HepG2 (cell line): ENCODE measurements around the gene MRI1. TPM values are rescaled to one million over a fixed set of nuclear protein-coding genes. Genes with fewer than 3 reads are reported as not detected.

Source experiments
- CCDC6 ChIP-seq: sonication (generic); formaldehyde crosslinking; IDR thresholded peaks from 2 replicates; pipeline ENCODE4 v1.8.1; 2022; ENCODE audit warnings: mild to moderate bottlenecking, missing genetic modification reagents, moderate library complexity
- HNRNPK ChIP-seq: fragments of 200-400 bp; formaldehyde crosslinking; IDR thresholded peaks from 2 replicates; pipeline ENCODE4 v1.6.1; 2018; ENCODE audit warnings: low read length, low read depth, moderate library complexity, mild to moderate bottlenecking; ENCODE audit not compliant: poor library complexity, severe bottlenecking
- ONECUT2 ChIP-seq: sonication (generic); formaldehyde crosslinking; IDR thresholded peaks from 2 replicates; pipeline ENCODE4 v1.4.0; 2020; ENCODE audit warnings: missing genetic modification reagents
- POGZ ChIP-seq: sonication (generic); formaldehyde crosslinking; IDR thresholded peaks from 2 replicates; pipeline ENCODE4 v1.4.0; 2020; ENCODE audit warnings: mild to moderate bottlenecking, missing genetic modification reagents
- PTBP1 ChIP-seq: fragments of 200-400 bp; formaldehyde crosslinking; IDR thresholded peaks from 2 replicates; pipeline ENCODE4 v1.6.1; 2018; ENCODE audit warnings: low read length, low read depth; ENCODE audit not compliant: poor library complexity, severe bottlenecking
- RCOR2 ChIP-seq: IDR thresholded peaks from 2 replicates; pipeline ENCODE4 v1.6.1; 2016; ENCODE audit warnings: missing biosample characterization, missing genetic modification reagents
- SAP130 ChIP-seq: IDR thresholded peaks from 2 replicates; pipeline ENCODE4 v1.6.1; 2016; ENCODE audit warnings: low read depth
- SP140L ChIP-seq: sonication (generic); formaldehyde crosslinking; IDR thresholded peaks from 2 replicates; pipeline ENCODE4 v1.4.0; 2020; ENCODE audit warnings: missing genetic modification reagents, borderline replicate concordance
- ZNF121 ChIP-seq: sonication (generic); formaldehyde crosslinking; IDR thresholded peaks from 2 replicates; pipeline ENCODE4 v1.5.0; 2020; ENCODE audit warnings: mild to moderate bottlenecking, missing genetic modification reagents
- ZNF30 ChIP-seq: sonication (generic); formaldehyde crosslinking; IDR thresholded peaks from 2 replicates; pipeline ENCODE4 v1.5.0; 2020; ENCODE audit warnings: mild to moderate bottlenecking, missing genetic modification reagents
- ZNF335 ChIP-seq: sonication (generic); formaldehyde crosslinking; IDR thresholded peaks from 2 replicates; pipeline ENCODE4 v1.4.0; 2020; ENCODE audit warnings: missing genetic modification reagents
- ZNF451 ChIP-seq: sonication (generic); formaldehyde crosslinking; IDR thresholded peaks from 2 replicates; pipeline ENCODE4 v1.5.0; 2020; ENCODE audit warnings: mild to moderate bottlenecking, missing genetic modification reagents
- ZNF557 ChIP-seq: sonication (generic); formaldehyde crosslinking; IDR thresholded peaks from 2 replicates; pipeline ENCODE4 v1.4.0; 2020; ENCODE audit warnings: missing genetic modification reagents
- ZNF772 ChIP-seq: sonication (generic); formaldehyde crosslinking; IDR thresholded peaks from 2 replicates; pipeline ENCODE4 v1.5.0; 2020; ENCODE audit warnings: mild to moderate bottlenecking, missing genetic modification reagents
- ZNF788 ChIP-seq: sonication (generic); formaldehyde crosslinking; IDR thresholded peaks from 2 replicates; pipeline ENCODE4 v1.5.0; 2020; ENCODE audit warnings: mild to moderate bottlenecking, missing genetic modification reagents, borderline replicate concordance
- ZNF878 ChIP-seq: sonication (generic); formaldehyde crosslinking; IDR thresholded peaks from 2 replicates; pipeline ENCODE4 v1.8.1; 2023; ENCODE audit warnings: mild to moderate bottlenecking, missing genetic modification reagents, moderate library complexity
- polyA plus RNA-seq, 8 experiments: library from polyadenylated mRNA; depleted of rRNA in 3 of 8; stranded (reverse) in 7 of 8; unstranded in 1 of 8; fragments of >200 nt; fragmentation: Illumina TruSeq in 4 of 8; extraction: Trizol in 4 of 8; gene quantifications; 2 replicates each; pipeline versions ENCODE4 v1.2.1 to v1.2.3, GENCODE V29; 2011 to 2016; ENCODE audit warnings: low read depth in 4 of 8, missing spikeins in 1 of 8, mixed read lengths in 1 of 8; ENCODE audit not compliant: insufficient read depth in 1 of 8
- total RNA-seq, 5 experiments: library from RNA; depleted of rRNA; stranded (reverse); fragments of >200 nt; fragmentation: Illumina TruSeq; extraction: Trizol; gene quantifications; 2 replicates each; pipeline ENCODE4 v1.2.3, GENCODE V29; 2016; ENCODE audit warnings: low read depth in 1 of 5
- TF ChIP-seq, protein P1 (sequence below): IDR thresholded peaks from 2 replicates; pipeline ENCODE4 v1.6.1; 2012; ENCODE audit warnings: low read length, improper control_type of control experiment
- TF ChIP-seq, protein P2 (sequence below): sonication (generic); formaldehyde crosslinking; IDR thresholded peaks from 2 replicates; pipeline ENCODE4 v1.5.1; 2020; ENCODE audit warnings: mild to moderate bottlenecking, missing genetic modification reagents, moderate library complexity
- TF ChIP-seq, protein P3 (sequence below): sonication (generic); formaldehyde crosslinking; IDR thresholded peaks from 2 replicates; pipeline ENCODE4 v1.5.0; 2020; ENCODE audit warnings: mild to moderate bottlenecking, missing genetic modification reagents

Gene MRI1
- total and polyA plus RNA-seq, 2 of the 13 experiments (the other 11 are each of a cell fraction or from before 2014, with no cell fraction given): 20.1 to 20.6 TPM

DNA sequence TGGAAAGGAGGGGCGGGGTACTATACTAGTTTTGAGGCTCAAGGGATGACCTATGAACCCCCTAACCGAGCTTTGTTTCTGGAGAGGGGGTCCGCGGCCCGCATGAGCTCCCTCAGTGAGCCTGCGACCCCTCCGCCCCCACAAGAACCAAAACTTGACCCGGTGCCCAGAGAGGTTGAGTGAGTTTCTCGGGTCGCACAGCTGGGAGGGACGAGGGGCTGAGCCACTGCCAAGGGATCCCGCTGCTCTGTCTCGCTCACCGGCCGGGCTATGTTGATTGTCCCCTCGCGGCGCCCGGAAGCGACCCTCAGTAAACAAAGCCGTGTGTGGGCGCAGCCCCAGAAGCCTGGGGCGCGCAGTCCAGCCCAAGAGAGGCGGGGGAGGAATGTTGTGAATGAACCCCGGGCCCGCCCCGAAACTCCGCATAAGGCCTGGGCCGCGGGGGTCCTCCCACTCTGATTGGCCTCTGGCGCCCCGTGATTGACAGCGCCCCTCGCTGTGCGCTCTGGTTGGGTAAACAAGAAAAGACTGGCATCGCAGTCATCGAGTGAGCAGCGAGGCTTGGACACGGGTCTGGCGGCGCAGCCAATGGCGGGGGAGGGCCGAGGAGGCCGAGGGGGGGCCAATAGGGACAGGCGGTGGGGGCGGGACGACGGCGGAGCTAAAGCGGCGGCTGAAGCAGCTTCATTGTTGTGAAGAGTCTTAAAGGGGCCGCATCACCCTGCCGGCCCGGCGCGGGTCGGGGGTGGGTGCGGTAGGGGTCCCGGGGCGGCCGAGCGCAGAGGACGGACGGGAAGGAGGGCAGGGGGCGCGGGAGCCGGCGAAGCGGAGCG is 30.7 kb downstream of the MRI1 start, which contains the start of gene ZSWIM4 (continued):
- TF ChIP-seq, protein P1, sequence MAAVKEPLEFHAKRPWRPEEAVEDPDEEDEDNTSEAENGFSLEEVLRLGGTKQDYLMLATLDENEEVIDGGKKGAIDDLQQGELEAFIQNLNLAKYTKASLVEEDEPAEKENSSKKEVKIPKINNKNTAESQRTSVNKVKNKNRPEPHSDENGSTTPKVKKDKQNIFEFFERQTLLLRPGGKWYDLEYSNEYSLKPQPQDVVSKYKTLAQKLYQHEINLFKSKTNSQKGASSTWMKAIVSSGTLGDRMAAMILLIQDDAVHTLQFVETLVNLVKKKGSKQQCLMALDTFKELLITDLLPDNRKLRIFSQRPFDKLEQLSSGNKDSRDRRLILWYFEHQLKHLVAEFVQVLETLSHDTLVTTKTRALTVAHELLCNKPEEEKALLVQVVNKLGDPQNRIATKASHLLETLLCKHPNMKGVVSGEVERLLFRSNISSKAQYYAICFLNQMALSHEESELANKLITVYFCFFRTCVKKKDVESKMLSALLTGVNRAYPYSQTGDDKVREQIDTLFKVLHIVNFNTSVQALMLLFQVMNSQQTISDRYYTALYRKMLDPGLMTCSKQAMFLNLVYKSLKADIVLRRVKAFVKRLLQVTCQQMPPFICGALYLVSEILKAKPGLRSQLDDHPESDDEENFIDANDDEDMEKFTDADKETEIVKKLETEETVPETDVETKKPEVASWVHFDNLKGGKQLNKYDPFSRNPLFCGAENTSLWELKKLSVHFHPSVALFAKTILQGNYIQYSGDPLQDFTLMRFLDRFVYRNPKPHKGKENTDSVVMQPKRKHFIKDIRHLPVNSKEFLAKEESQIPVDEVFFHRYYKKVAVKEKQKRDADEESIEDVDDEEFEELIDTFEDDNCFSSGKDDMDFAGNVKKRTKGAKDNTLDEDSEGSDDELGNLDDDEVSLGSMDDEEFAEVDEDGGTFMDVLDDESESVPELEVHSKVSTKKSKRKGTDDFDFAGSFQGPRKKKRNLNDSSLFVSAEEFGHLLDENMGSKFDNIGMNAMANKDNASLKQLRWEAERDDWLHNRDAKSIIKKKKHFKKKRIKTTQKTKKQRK: peak; percentile 78; the same call in 1 of the 2 replicates
- TF ChIP-seq ZNF788: peak; percentile 58; the same call in 1 of the 2 replicates
- peak; percentile 33 for TF ChIP-seq HNRNPK
- 0 out of 2 replicates have a peak, but pooled peaks have one; percentile 48 for TF ChIP-seq ZNF772 (CRISPR knock-in tag)
- TF ChIP-seq POGZ (CRISPR knock-in tag): peak; percentile 36; the same call in 1 of the 2 replicates
- TF ChIP-seq, protein P2, sequence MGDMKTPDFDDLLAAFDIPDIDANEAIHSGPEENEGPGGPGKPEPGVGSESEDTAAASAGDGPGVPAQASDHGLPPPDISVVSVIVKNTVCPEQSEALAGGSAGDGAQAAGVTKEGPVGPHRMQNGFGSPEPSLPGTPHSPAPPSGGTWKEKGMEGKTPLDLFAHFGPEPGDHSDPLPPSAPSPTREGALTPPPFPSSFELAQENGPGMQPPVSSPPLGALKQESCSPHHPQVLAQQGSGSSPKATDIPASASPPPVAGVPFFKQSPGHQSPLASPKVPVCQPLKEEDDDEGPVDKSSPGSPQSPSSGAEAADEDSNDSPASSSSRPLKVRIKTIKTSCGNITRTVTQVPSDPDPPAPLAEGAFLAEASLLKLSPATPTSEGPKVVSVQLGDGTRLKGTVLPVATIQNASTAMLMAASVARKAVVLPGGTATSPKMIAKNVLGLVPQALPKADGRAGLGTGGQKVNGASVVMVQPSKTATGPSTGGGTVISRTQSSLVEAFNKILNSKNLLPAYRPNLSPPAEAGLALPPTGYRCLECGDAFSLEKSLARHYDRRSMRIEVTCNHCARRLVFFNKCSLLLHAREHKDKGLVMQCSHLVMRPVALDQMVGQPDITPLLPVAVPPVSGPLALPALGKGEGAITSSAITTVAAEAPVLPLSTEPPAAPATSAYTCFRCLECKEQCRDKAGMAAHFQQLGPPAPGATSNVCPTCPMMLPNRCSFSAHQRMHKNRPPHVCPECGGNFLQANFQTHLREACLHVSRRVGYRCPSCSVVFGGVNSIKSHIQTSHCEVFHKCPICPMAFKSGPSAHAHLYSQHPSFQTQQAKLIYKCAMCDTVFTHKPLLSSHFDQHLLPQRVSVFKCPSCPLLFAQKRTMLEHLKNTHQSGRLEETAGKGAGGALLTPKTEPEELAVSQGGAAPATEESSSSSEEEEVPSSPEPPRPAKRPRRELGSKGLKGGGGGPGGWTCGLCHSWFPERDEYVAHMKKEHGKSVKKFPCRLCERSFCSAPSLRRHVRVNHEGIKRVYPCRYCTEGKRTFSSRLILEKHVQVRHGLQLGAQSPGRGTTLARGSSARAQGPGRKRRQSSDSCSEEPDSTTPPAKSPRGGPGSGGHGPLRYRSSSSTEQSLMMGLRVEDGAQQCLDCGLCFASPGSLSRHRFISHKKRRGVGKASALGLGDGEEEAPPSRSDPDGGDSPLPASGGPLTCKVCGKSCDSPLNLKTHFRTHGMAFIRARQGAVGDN (CRISPR knock-in tag): peak; percentile 70
- TF ChIP-seq RCOR2 (CRISPR knock-in tag): peak; percentile 91
- 0 out of 2 replicates have a peak, but pooled peaks have one; percentile 15 for TF ChIP-seq ZNF30 (CRISPR knock-in tag)
- no peak for TF ChIP-seq ZNF878
- peak; percentile 58 for TF ChIP-seq SAP130 (CRISPR knock-in tag)
- TF ChIP-seq PTBP1: peak; percentile 83
- TF ChIP-seq ONECUT2 (CRISPR knock-in tag): no peak
- no peak for TF ChIP-seq ZNF335 (CRISPR knock-in tag)
- peak; percentile 99 for TF ChIP-seq ZNF121
- no peak for TF ChIP-seq ZNF451 (CRISPR knock-in tag)
- TF ChIP-seq, protein P3, sequence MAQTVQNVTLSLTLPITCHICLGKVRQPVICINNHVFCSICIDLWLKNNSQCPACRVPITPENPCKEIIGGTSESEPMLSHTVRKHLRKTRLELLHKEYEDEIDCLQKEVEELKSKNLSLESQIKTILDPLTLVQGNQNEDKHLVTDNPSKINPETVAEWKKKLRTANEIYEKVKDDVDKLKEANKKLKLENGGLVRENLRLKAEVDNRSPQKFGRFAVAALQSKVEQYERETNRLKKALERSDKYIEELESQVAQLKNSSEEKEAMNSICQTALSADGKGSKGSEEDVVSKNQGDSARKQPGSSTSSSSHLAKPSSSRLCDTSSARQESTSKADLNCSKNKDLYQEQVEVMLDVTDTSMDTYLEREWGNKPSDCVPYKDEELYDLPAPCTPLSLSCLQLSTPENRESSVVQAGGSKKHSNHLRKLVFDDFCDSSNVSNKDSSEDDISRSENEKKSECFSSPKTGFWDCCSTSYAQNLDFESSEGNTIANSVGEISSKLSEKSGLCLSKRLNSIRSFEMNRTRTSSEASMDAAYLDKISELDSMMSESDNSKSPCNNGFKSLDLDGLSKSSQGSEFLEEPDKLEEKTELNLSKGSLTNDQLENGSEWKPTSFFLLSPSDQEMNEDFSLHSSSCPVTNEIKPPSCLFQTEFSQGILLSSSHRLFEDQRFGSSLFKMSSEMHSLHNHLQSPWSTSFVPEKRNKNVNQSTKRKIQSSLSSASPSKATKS: no peak
- no peak for TF ChIP-seq ZNF557 (CRISPR knock-in tag)
- TF ChIP-seq SP140L: no peak
- TF ChIP-seq CCDC6 (CRISPR knock-in tag): 0 out of 2 replicates have a peak, but pooled peaks have one; percentile 31
